SK-N-SH (cell line): ENCODE data around the gene FAM149A. TPM values are rescaled to one million over a fixed set of nuclear protein-coding genes. Genes with fewer than 3 reads are reported as not detected.

Experiments
- CTCF ChIA-PET: fragments of 300-600, 350-600 bp; formaldehyde crosslinking; extraction: SDS; loops from one replicate; lab custom pipeline; 2021; lab: Yijun Ruan, JAX
- POLR2A ChIA-PET: fragments of 350-600 bp; sonication (Branson Sonifier 250); formaldehyde crosslinking; extraction: SDS; loops from one replicate; lab custom pipeline; 2020; ENCODE audit warnings: antibody characterized with exemption, inconsistent platforms; lab: Yijun Ruan, JAX
- DNase-seq: peaks from one replicate; pipeline ENCODE4 v3.0.0; 2012
- H2AFZ ChIP-seq: fragments of 200-600 bp; sonication (generic); 2 replicates; pipeline ENCODE4 v1.8.1; 2016; ENCODE audit warnings: antibody characterized with exemption, mild to moderate bottlenecking, low read depth
- H3F3A ChIP-seq: fragments of 200-600 bp; sonication (generic); replicated peaks from 2 replicates; pipeline ENCODE3; 2016; ENCODE audit warnings: antibody characterized with exemption, mild to moderate bottlenecking; ENCODE audit not compliant: insufficient read depth
- H3K27ac ChIP-seq, 2 experiments: fragments of 200-500 bp in 1 of 2; fragments of 200-600 bp in 1 of 2; sonication (Bioruptor generic) in 1 of 2; sonication (generic), shearing (Covaris generic) in 1 of 2; 2 replicates each; pipeline versions ENCODE4 v1.5.1 to v1.6.1; 2014 to 2016; ENCODE audit warnings: low read depth in 2 of 2, inconsistent platforms in 1 of 2, low read length in 1 of 2, mild to moderate bottlenecking in 1 of 2, mixed read lengths in 1 of 2
- H3K27me3 ChIP-seq: fragments of 200-600 bp; sonication (generic), shearing (Covaris generic); 2 replicates; pipeline ENCODE4 v1.6.1; 2016; ENCODE audit warnings: mixed run types; ENCODE audit not compliant: insufficient read depth
- H3K36me3 ChIP-seq, 2 experiments: fragments of 200-500 bp in 1 of 2; fragments of 200-600 bp in 1 of 2; sonication (Bioruptor generic) in 1 of 2; sonication (generic) in 1 of 2; replicated peaks in 1 of 2; 2 replicates each; pipeline versions ENCODE3 to v1.5.1; 2014 to 2016; ENCODE audit warnings: low read length in 1 of 2, mild to moderate bottlenecking in 1 of 2; ENCODE audit not compliant: insufficient read depth in 2 of 2, control insufficient read depth in 1 of 2
- H3K4me1 ChIP-seq, 2 experiments: fragments of 200-500 bp in 1 of 2; fragments of 200-600 bp in 1 of 2; sonication (Bioruptor generic) in 1 of 2; sonication (generic), shearing (Covaris generic) in 1 of 2; 2 replicates each; pipeline versions ENCODE4 v1.5.1 to v1.6.1; 2014 to 2016; ENCODE audit warnings: low read depth in 1 of 2, low read length in 1 of 2, mixed run types in 1 of 2; ENCODE audit not compliant: insufficient read depth in 2 of 2, control insufficient read depth in 1 of 2
- H3K4me2 ChIP-seq: fragments of 200-600 bp; sonication (generic), shearing (Covaris generic); 2 replicates; pipeline ENCODE4 v1.6.1; 2017; ENCODE audit warnings: mixed run types
- H3K4me3 ChIP-seq, 2 experiments: fragments of 200-500 bp in 1 of 2; fragments of 200-600 bp in 1 of 2; sonication (Bioruptor generic) in 1 of 2; sonication (generic), shearing (Covaris generic) in 1 of 2; 2 replicates each; pipeline versions ENCODE4 v1.5.1 to v1.8.1; 2014 to 2016; ENCODE audit warnings: low read depth in 2 of 2, inconsistent platforms in 1 of 2, low read length in 1 of 2, mild to moderate bottlenecking in 1 of 2, mixed read lengths in 1 of 2, moderate library complexity in 1 of 2
- H3K79me2 ChIP-seq: fragments of 200-600 bp; sonication (generic); 2 replicates; pipeline ENCODE4 v1.8.1; 2017; ENCODE audit warnings: mild to moderate bottlenecking; ENCODE audit not compliant: insufficient read depth
- H3K9ac ChIP-seq: fragments of 200-600 bp; sonication (generic); 2 replicates; pipeline ENCODE4 v1.6.1; 2017; ENCODE audit warnings: mixed run types
- H3K9me2 ChIP-seq: fragments of 200-600 bp; sonication (generic); 2 replicates; pipeline ENCODE4 v1.6.1; 2017; ENCODE audit warnings: mixed run types
- H3K9me3 ChIP-seq: fragments of 200-600 bp; sonication (generic); 2 replicates; pipeline ENCODE4 v1.6.1; 2017; ENCODE audit warnings: mixed run types, mild to moderate bottlenecking, moderate library complexity
- H4K20me1 ChIP-seq: fragments of 200-600 bp; sonication (generic); 2 replicates; pipeline ENCODE4 v1.6.1; 2017; ENCODE audit warnings: mild to moderate bottlenecking, mixed run types; ENCODE audit not compliant: insufficient read depth
- FOXM1 ChIP-seq: IDR thresholded peaks from 2 replicates; pipeline ENCODE4 v1.4.0; 2012; ENCODE audit warnings: low read depth, mild to moderate bottlenecking
- GABPA ChIP-seq: IDR thresholded peaks from 2 replicates; pipeline ENCODE4 v1.4.0; 2012; ENCODE audit warnings: low read depth, mild to moderate bottlenecking
- GATA2 ChIP-seq: sonication (generic); formaldehyde crosslinking; IDR thresholded peaks from 2 replicates; pipeline ENCODE4 v1.5.0; 2020; ENCODE audit warnings: mild to moderate bottlenecking, missing genetic modification reagents
- MXI1 ChIP-seq: IDR thresholded peaks from 2 replicates; pipeline ENCODE4 v1.6.1; 2012; ENCODE audit warnings: mild to moderate bottlenecking, low read depth, low read length, improper control_type of control experiment
- NFIC ChIP-seq: IDR thresholded peaks from 2 replicates; pipeline ENCODE4 v1.4.0; 2012; ENCODE audit warnings: borderline replicate concordance
- POLR2AphosphoS5 ChIP-seq: IDR thresholded peaks from 2 replicates; pipeline ENCODE4 v1.6.1; 2012; ENCODE audit warnings: low read depth, low read length
- RAD21 ChIP-seq: IDR thresholded peaks from 2 replicates; pipeline ENCODE4 v1.6.1; 2012; ENCODE audit warnings: mild to moderate bottlenecking, low read length
- RCOR1 ChIP-seq: fragments of 150-350 bp; IDR thresholded peaks from 2 replicates; pipeline ENCODE4 v1.6.1; 2017; ENCODE audit warnings: antibody characterized with exemption, low read length
- RXRA ChIP-seq: IDR thresholded peaks from 2 replicates; pipeline ENCODE4 v1.4.0; 2012; ENCODE audit warnings: low read depth, mild to moderate bottlenecking, borderline replicate concordance
- TEAD4 ChIP-seq: IDR thresholded peaks from 2 replicates; pipeline ENCODE4 v1.4.0; 2012; ENCODE audit warnings: mild to moderate bottlenecking, borderline replicate concordance; ENCODE audit not compliant: insufficient read depth
- WGBS: methylation state at CpG from one replicate; pipeline ENCODE4 v1.1.6; 2017; ENCODE audit warnings: low lambda C conversion rate; 5-methylcytosine and 5-hydroxymethylcytosine counted together
- polyA plus RNA-seq, 3 experiments: library from polyadenylated mRNA; depleted of rRNA; stranded (reverse); fragments of >200 nt; gene quantifications; 2 replicates each; pipeline ENCODE4 v1.2.3, GENCODE V29; 2012
- TF ChIP-seq, protein P1 (sequence below): fragments of 150-350 bp; IDR thresholded peaks from 2 replicates; pipeline ENCODE4 v1.6.1; 2017; ENCODE audit warnings: antibody characterized with exemption, low read length, low read depth, borderline replicate concordance
- TF ChIP-seq, protein P2 (sequence below): fragments of 200-600 bp; sonication (generic); IDR thresholded peaks from 2 replicates; pipeline ENCODE4 v1.6.1; 2017; ENCODE audit warnings: antibody characterized with exemption, mild to moderate bottlenecking, moderate library complexity
- TF ChIP-seq, protein P3 (sequence below): IDR thresholded peaks from 2 replicates; pipeline ENCODE4 v1.6.1; 2012; ENCODE audit warnings: mild to moderate bottlenecking, low read depth, low read length, moderate library complexity

Gene FAM149A
- polyA plus RNA-seq, 1 of the 3 experiments (the other 2 are of a cell fraction) = 0.38 TPM

DNA sequence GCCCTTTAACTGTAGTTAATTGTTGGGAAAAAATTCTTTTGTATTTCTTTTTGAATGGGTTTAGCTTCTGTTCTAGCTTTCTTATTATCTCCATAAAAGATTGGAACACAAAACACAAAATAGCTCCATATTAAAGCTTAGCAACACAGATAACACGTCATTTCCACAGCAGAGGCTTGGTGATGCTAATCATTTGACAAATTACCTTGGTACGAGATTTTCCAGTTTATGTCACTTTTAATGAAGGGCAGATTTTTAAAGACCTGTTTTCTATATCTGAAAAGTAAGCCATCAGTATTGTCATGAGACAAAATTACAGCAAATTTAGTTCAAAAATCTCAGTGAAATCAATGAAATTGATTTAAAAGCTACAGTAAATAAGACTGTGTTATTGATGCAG is 27.4 kb downstream of the FAM149A start:
- no peak for DNase-seq
- no peaks in the 10 kb centered on the region for H3K9me3 ChIP-seq
- ChIA-PET POLR2A (no interaction called here), CTCF (interaction anchor here (2.1 kb wide), 1 partner anchor 94 kb away, joined by 12 read pairs; no protein-coding TSS in a partner anchor)
- peaks cover 0 to 2% of the 10 kb centered on the region in 2 experiments; a peak in 1 of 4 replicates for H3K4me1 ChIP-seq
- H3K36me3 ChIP-seq = no peaks in the 10 kb centered on the region
- no peak overlapping the region for H2AFZ ChIP-seq
- peaks cover 7% of the 10 kb centered on the region; the same call in 1 of the 2 replicates for H3K27me3 ChIP-seq
- no peaks in the 10 kb centered on the region for H3K9me2 ChIP-seq
- no peak overlapping the region for H3K4me3 ChIP-seq
- H3K4me2 ChIP-seq = no peak overlapping the region
- H3K9ac ChIP-seq = no peak overlapping the region
- no peak overlapping the region for H3K27ac ChIP-seq
- H3K79me2 ChIP-seq = no peaks in the 10 kb centered on the region
- TF ChIP-seq GATA2 (CRISPR knock-in tag) (peak; percentile 67), TEAD4 (no peak), POLR2AphosphoS5 (no peak)
- TF ChIP-seq, protein P1, sequence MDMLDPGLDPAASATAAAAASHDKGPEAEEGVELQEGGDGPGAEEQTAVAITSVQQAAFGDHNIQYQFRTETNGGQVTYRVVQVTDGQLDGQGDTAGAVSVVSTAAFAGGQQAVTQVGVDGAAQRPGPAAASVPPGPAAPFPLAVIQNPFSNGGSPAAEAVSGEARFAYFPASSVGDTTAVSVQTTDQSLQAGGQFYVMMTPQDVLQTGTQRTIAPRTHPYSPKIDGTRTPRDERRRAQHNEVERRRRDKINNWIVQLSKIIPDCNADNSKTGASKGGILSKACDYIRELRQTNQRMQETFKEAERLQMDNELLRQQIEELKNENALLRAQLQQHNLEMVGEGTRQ = no peak
- TF ChIP-seq, protein P2, sequence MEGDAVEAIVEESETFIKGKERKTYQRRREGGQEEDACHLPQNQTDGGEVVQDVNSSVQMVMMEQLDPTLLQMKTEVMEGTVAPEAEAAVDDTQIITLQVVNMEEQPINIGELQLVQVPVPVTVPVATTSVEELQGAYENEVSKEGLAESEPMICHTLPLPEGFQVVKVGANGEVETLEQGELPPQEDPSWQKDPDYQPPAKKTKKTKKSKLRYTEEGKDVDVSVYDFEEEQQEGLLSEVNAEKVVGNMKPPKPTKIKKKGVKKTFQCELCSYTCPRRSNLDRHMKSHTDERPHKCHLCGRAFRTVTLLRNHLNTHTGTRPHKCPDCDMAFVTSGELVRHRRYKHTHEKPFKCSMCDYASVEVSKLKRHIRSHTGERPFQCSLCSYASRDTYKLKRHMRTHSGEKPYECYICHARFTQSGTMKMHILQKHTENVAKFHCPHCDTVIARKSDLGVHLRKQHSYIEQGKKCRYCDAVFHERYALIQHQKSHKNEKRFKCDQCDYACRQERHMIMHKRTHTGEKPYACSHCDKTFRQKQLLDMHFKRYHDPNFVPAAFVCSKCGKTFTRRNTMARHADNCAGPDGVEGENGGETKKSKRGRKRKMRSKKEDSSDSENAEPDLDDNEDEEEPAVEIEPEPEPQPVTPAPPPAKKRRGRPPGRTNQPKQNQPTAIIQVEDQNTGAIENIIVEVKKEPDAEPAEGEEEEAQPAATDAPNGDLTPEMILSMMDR = no peak
- TF ChIP-seq, protein P3, sequence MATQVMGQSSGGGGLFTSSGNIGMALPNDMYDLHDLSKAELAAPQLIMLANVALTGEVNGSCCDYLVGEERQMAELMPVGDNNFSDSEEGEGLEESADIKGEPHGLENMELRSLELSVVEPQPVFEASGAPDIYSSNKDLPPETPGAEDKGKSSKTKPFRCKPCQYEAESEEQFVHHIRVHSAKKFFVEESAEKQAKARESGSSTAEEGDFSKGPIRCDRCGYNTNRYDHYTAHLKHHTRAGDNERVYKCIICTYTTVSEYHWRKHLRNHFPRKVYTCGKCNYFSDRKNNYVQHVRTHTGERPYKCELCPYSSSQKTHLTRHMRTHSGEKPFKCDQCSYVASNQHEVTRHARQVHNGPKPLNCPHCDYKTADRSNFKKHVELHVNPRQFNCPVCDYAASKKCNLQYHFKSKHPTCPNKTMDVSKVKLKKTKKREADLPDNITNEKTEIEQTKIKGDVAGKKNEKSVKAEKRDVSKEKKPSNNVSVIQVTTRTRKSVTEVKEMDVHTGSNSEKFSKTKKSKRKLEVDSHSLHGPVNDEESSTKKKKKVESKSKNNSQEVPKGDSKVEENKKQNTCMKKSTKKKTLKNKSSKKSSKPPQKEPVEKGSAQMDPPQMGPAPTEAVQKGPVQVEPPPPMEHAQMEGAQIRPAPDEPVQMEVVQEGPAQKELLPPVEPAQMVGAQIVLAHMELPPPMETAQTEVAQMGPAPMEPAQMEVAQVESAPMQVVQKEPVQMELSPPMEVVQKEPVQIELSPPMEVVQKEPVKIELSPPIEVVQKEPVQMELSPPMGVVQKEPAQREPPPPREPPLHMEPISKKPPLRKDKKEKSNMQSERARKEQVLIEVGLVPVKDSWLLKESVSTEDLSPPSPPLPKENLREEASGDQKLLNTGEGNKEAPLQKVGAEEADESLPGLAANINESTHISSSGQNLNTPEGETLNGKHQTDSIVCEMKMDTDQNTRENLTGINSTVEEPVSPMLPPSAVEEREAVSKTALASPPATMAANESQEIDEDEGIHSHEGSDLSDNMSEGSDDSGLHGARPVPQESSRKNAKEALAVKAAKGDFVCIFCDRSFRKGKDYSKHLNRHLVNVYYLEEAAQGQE = no peak
- H4K20me1 ChIP-seq = no peaks in the 10 kb centered on the region
- 52% methylated on average over 2 of the region's 2 CpGs for WGBS
- no peaks in the 10 kb centered on the region for H3F3A ChIP-seq

DNA sequence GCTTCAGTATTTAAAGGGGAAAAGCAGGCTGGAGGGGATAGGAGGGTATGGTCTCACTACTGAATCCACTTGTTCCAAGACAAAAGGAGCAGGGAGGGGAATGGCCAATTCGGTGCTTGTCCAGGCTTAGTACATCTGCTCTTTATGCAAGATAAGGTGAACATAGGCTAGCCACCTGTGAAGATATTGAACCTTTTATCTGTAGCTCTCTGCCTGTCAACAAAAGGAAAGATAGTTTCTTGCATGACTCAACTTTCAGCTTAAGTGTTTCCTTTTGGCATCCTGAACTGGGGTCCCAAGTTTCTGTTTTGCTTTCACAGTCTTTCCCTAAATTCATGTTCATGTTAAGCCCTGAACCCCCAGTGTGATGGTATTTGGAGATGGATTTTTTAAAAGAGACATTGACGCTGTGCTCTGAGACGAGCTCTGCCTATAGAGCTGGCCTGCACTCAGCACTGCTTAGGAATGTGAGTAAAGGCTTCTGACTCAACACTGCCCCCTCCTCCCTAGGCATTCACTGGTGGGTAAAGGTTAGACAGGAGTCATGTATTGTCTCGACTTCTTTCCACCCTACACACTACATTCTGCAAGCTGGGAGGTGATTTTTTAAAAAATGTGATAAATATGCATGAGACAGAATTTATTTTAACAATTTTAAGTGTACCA is 28.2 kb downstream of the FAM149A start:
- Histone ChIP-seq H3K9ac (no peak overlapping the region), H3K9me2 (no peaks in the 10 kb centered on the region), H3K36me3 (no peaks in the 10 kb centered on the region), H3K79me2 (no peaks in the 10 kb centered on the region), H3K4me2 (peak overlapping the region; percentile 31; the same call in 1 of the 2 replicates), H2AFZ (no peak overlapping the region), H3K9me3 (no peaks in the 10 kb centered on the region), H3K27ac (no peak overlapping the region), H3F3A (no peaks in the 10 kb centered on the region), H3K27me3 (peaks cover 7% of the 10 kb centered on the region; the same call in 1 of the 2 replicates), H3K4me3 (no peak overlapping the region), H3K4me1 (peaks cover 0 to 2% of the 10 kb centered on the region in 2 experiments; a peak in 1 of 4 replicates), H4K20me1 (no peaks in the 10 kb centered on the region)
- 24% methylated on average over 4 of the region's 4 CpGs for WGBS
- no peak for DNase-seq
- POLR2A ChIA-PET = no interaction called here
- CTCF ChIA-PET = interaction anchor here (0.8 to 2.1 kb wide), 5 partner anchors 11 to 111 kb away, joined by 3 to 12 read pairs (median 3); no protein-coding TSS in a partner anchor
- TF ChIP-seq MXI1 (no peak), RCOR1 (no peak), POLR2AphosphoS5 (no peak), RXRA (no peak), FOXM1 (no peak), NFIC (no peak), RAD21 (0 out of 2 replicates have a peak, but pooled peaks have one; percentile 7), GABPA (no peak)
- TF ChIP-seq, protein P2 = peak; percentile 40
- TF ChIP-seq, protein P1 = no peak
